ENCODE measurements around the gene RAB4B. TPM values are rescaled to one million over a fixed set of nuclear protein-coding genes. Genes with fewer than 3 reads are reported as not detected.
"Not testable (repeated sequence)": the region's sequence is repeated elsewhere in the genome, so short reads cannot be mapped to it uniquely, and the experiment has no call there.

The RAB4B gene
- total RNA-seq, 4 donors from 2014 or later = 12.4 to 20.7 (median 17.0) TPM

DNA sequence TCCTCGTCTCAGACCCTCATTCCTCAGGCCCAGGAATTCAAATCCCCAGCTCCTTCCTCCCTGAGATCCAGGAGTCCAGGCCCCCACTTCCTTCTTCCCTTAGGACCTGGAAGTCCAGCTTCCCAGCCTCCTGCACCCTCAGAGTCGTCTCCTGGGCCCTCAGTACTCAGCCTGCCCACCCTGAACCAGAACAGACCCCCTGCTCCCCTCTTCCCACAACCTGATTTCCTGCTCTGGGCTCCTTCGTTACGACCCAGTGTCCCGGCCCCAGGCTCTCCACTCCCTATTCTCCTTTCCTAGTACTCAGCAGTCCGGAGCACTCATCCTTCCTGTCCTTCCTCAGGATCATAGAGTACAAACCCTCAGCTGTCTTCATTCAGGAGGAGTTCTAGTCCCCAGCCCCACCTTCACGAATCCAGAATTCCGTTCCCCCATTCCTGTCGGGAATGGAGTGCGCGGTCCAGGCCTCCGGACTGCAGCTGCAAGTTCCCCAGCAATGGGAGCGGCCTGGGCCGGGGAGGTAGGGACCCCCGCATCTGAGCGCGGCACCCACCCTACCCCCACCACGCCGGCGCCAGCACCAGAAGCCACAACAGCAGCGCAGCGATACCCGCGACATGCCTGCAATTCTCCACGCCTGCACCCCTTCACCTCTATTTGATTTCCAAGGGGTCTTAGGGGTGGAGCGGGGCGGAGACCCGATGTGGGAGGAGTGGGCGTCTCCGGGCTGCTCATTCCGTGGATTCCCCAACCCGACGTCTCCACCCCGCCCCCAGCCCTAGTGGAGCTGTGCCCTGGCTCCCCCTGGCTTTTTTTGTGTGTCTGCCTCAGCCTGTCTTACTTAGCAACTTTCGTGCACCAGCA, 33.7 kb downstream of the RAB4B start:
- Histone ChIP-seq H3K4me3 (peak overlapping the region; percentile 45), H3K4me1 (peaks cover 56% of the 10 kb centered on the region), H3K9me3 (no peaks in the 10 kb centered on the region), H3K27ac (peak overlapping the region; percentile 75), H3K36me3 (peaks cover 22% of the 10 kb centered on the region), H3K27me3 (no peaks in the 10 kb centered on the region)
- TF ChIP-seq, protein P1, sequence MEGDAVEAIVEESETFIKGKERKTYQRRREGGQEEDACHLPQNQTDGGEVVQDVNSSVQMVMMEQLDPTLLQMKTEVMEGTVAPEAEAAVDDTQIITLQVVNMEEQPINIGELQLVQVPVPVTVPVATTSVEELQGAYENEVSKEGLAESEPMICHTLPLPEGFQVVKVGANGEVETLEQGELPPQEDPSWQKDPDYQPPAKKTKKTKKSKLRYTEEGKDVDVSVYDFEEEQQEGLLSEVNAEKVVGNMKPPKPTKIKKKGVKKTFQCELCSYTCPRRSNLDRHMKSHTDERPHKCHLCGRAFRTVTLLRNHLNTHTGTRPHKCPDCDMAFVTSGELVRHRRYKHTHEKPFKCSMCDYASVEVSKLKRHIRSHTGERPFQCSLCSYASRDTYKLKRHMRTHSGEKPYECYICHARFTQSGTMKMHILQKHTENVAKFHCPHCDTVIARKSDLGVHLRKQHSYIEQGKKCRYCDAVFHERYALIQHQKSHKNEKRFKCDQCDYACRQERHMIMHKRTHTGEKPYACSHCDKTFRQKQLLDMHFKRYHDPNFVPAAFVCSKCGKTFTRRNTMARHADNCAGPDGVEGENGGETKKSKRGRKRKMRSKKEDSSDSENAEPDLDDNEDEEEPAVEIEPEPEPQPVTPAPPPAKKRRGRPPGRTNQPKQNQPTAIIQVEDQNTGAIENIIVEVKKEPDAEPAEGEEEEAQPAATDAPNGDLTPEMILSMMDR (IDR thresholded peaks at IDR 0.05) = no peak
- TF ChIP-seq EP300 (IDR thresholded peaks at IDR 0.05) (no peak), POLR2AphosphoS5 (IDR thresholded peaks at IDR 0.05) (no peak), POLR2A (IDR thresholded peaks at IDR 0.05) (no peak)
- peak; percentile 64 to 68 for DNase-seq (ENCODE audit: low spot score in 2 of 2)
- 18% methylated on average over 16 of the region's 35 CpGs for WGBS

DNA sequence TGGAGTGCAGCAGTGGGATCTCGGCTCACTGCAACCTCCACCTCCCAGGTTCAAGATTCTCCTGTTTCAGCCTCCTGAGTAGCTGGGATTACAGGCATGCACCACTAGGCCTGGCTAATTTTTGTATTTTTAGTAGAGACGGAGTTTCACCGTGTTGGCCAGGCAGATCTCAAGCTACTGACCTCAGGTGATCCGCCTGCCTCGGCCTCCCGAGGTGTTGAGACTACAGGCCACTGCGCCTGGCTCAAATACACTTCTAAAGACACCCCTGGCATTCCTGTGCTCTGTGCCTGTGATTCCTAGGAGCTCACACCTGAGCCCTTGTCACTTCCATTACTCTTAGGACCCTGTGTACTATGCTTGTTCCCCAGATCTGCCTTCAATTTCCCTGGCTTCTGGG, 34.5 kb downstream of the RAB4B start:
- Histone ChIP-seq H3K36me3 (peaks cover 19% of the 10 kb centered on the region), H3K4me1 (peaks cover 49% of the 10 kb centered on the region)
- H3K9me3 ChIP-seq; DNase-seq (ENCODE audit: low spot score in 2 of 2); H3K27ac ChIP-seq; H3K4me3 ChIP-seq; H3K27me3 ChIP-seq: not testable (repeated sequence)
- WGBS = 87% methylated on average over 7 of the region's 7 CpGs

DNA sequence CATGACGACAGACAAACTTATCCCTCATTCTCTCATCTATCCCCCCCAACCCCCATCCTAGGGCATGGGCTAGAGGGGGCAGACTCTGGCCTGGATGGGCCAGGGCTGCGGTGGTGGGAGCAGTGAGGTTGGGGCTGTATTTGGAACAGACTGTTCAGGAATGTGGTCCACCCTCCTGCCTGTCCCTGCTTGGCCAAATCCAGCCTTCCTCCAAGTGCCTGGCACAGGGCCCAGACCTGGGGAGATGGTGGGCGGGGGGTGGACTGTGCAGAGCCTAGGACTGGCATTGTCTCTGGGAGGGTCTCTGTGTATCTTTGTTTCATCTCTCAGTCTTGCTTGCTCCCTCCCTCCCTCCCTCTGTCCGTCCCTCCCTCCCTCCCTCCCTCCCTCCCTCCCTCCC, 35.1 kb downstream of the RAB4B start:
- peaks cover 50% of the 10 kb centered on the region for H3K4me1 ChIP-seq
- no peaks in the 10 kb centered on the region for H3K9me3 ChIP-seq
- WGBS = 33% methylated on average over 4 of the region's 4 CpGs
- H3K27me3 ChIP-seq = no peaks in the 10 kb centered on the region
- H3K4me3 ChIP-seq = no peak overlapping the region
- H3K27ac ChIP-seq = no peak overlapping the region
- no peak for DNase-seq (ENCODE audit: low spot score in 2 of 2)
- TF ChIP-seq, protein P1 (IDR thresholded peaks at IDR 0.05) = no peak
- TF ChIP-seq EP300 (IDR thresholded peaks at IDR 0.05) (no peak), POLR2A (IDR thresholded peaks at IDR 0.05) (no peak), POLR2AphosphoS5 (IDR thresholded peaks at IDR 0.05) (no peak)
- peaks cover 13% of the 10 kb centered on the region for H3K36me3 ChIP-seq

DNA sequence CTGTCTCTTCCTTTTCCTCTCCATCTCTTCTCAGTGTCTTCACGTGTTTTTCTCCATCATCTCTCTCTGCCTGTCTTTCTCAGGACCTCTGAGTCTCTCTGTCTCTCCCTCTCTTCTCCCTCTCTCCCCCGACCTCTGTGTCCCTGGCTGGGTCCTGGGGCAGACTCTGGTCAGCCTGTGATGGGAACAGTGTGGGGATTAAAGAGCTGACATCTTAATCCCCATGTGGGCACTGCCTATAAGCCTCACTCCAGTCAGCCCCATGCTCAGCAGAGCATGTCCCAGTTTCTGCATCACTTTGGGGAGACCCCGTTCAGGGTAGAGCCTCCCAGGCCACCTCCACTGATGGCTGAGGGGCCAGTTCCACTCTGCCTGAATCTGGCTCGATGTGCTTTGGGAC, 37.2 kb downstream of the RAB4B start:
- TF ChIP-seq POLR2AphosphoS5 (IDR thresholded peaks at IDR 0.05) (no peak), EP300 (IDR thresholded peaks at IDR 0.05) (no peak), POLR2A (IDR thresholded peaks at IDR 0.05) (no peak)
- TF ChIP-seq, protein P1 (IDR thresholded peaks at IDR 0.05) = no peak
- Histone ChIP-seq H3K27ac (no peak overlapping the region), H3K27me3 (no peaks in the 10 kb centered on the region), H3K9me3 (no peaks in the 10 kb centered on the region), H3K36me3 (no peaks in the 10 kb centered on the region), H3K4me3 (no peak overlapping the region), H3K4me1 (peaks cover 43% of the 10 kb centered on the region)
- WGBS = 83% methylated on average over 4 of the region's 4 CpGs
- no peak for DNase-seq (ENCODE audit: low spot score in 2 of 2)

DNA sequence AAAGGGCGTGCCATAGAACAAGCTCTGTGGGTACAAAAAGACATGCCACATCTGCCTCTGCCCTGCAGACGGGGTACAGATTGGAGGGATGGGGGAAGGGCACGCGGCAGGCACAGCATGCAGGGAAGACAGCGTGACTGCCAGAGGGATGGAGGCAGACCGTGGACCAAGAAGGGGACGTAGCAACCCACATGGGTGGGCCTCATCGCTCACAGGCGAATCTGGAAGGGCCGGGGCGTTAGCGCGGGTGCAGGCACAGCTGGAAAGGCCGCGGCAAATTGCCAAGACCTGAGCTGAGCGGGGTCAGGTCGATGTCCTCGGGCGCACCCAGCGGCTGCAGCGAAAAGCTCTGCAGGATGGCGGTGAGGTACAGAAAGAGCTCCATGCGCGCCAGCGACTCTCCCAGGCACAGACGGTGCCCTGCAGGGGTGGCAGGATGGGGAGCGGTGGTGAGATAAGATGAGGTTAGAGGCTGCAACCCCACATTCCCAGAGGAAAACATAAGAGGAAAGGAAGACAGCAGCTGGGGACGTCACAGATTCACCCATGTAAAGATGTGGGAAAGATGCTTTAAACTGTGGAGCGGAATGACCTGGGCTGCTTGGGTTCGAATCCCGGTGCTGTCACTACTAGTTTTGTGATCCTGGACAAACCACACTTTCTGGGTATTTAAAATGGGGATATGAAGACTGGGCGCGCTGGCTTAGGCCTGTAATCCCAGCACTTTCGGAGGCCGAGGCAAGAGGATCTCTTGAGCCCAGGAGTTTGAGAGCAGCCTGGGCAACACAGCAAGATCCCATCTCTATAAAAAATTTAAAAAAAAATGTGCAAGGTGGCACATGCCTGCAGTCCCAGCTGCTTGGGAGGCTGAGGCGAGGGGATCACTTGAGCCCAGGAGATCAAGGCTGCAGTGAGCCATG, 40.7 kb downstream of the RAB4B start:
- WGBS = 49% methylated on average over 19 of the region's 36 CpGs
- not testable (repeated sequence) for H3K27ac ChIP-seq, H3K36me3 ChIP-seq, H3K9me3 ChIP-seq, H3K27me3 ChIP-seq
- H3K4me1 ChIP-seq = peaks cover 23% of the 10 kb centered on the region
- H3K4me3 ChIP-seq = peak overlapping the region; percentile 1
- TF ChIP-seq, protein P1 (IDR thresholded peaks at IDR 0.05) = peak in 1 of 2 donors; percentile 19
- DNase-seq (ENCODE audit: low spot score in 2 of 2) = peak; percentile 86 to 92
